ENCODE measurements around the gene CHIC1. TPM values are rescaled to one million over a fixed set of nuclear protein-coding genes. Genes with fewer than 3 reads are reported as not detected.

The CHIC1 gene
- total and polyA plus RNA-seq, 10 of the 15 experiments (the other 5 are each of a cell fraction or from before 2014, with no cell fraction given) = 0.72 to 7.6 (median 3.8) TPM

- ATAC-seq (no peak), FAIRE-seq (no peak), DNase-seq (ENCODE audit: low read depth, low spot score) (no peak)
- Histone ChIP-seq H3K27me3 (replicated peaks in 1 of 2; ENCODE audit: control insufficient read depth in 2 of 2, insufficient read depth in 2 of 2, low read length in 1 of 2) (no peaks in the 10 kb centered on the region), H3K4me1 (ENCODE audit: control insufficient read depth, insufficient read depth, low read length) (no peaks in the 10 kb centered on the region), H3K79me2 (ENCODE audit: control insufficient read depth, insufficient read depth, low read length) (no peaks in the 10 kb centered on the region), H3K4me2 (ENCODE audit: control insufficient read depth, insufficient read depth) (no peak overlapping the region), H4K20me1 (ENCODE audit: control insufficient read depth, insufficient read depth) (no peaks in the 10 kb centered on the region), H3K9ac (ENCODE audit: control insufficient read depth, insufficient read depth, low read length) (no peak overlapping the region), H3K27ac (ENCODE audit: control insufficient read depth, insufficient read depth) (no peak overlapping the region), H3K36me3 (ENCODE audit: control insufficient read depth in 2 of 2, insufficient read depth in 2 of 2, low read length in 1 of 2) (no peaks in the 10 kb centered on the region), H3K4me3 (no peak overlapping the region), H3K9me3 (replicated peaks; ENCODE audit: control insufficient read depth, insufficient read depth, low read length) (peaks cover 3% of the 10 kb centered on the region; the same call in 2 of the 3 replicates), H2AFZ (ENCODE audit: control insufficient read depth, low read depth, low read length) (no peak overlapping the region)
- intact Hi-C loops (cut with micrococcal nuclease; ENCODE audit: unreplicated experiment) (no loop called here), in situ Hi-C loops (cut with MboI) (no loop called here)
- ChIA-PET RAD21 (ENCODE audit: unreplicated experiment) (no interaction called here), SMC1A (ENCODE audit: uncharacterized antibody, unreplicated experiment) (no interaction called here), CTCF (no interaction called here), POLR2A (no interaction called here)
- 34% methylated on average over 5 of the region's 5 CpGs for WGBS (ENCODE audit: insufficient coverage, insufficient replicate concordance, low lambda C conversion rate, missing lambda C conversion rate)
- no peak for TF ChIP-seq NRF1 (conservative IDR thresholded peaks at IDR 0.05; ENCODE audit: low read depth, low read length)
- no peak for TF ChIP-seq CBX5 (IDR thresholded peaks at IDR 0.05; ENCODE audit: low read depth)
- TF ChIP-seq POLR2A (IDR thresholded peaks at IDR 0.05; ENCODE audit: low read depth, low read length) = no peak
- no peak for TF ChIP-seq POLR2AphosphoS2 (IDR thresholded peaks at IDR 0.05; ENCODE audit: low read depth, low read length)
- no peak for TF ChIP-seq POLR2AphosphoS5 (IDR thresholded peaks at IDR 0.05; ENCODE audit: low read length)
- TF ChIP-seq SRF (IDR thresholded peaks at IDR 0.05; ENCODE audit: low read depth in 2 of 2, low read length in 2 of 2) = no peak
- TF ChIP-seq POU2F2 (IDR thresholded peaks at IDR 0.05; ENCODE audit: borderline replicate concordance, low read depth, low read length) = no peak
- TF ChIP-seq ZNF274 (IDR thresholded peaks at IDR 0.05; ENCODE audit: insufficient read depth, insufficient read length) = no peak
- TF ChIP-seq SREBF2 (IDR thresholded peaks at IDR 0.05; ENCODE audit: low read length) = no peak
- TF ChIP-seq BRCA1 (IDR thresholded peaks at IDR 0.05; ENCODE audit: low read depth, low read length) = no peak
- TF ChIP-seq STAT1 (conservative IDR thresholded peaks at IDR 0.05) = no peak
- no peak for TF ChIP-seq HDAC2 (IDR thresholded peaks at IDR 0.05)
- no peak for TF ChIP-seq USF2 (IDR thresholded peaks at IDR 0.05; ENCODE audit: borderline replicate concordance, low read depth, low read length)
- TF ChIP-seq EGR1 (IDR thresholded peaks at IDR 0.05; ENCODE audit: borderline replicate concordance in 1 of 2, low read depth in 2 of 2, low read length in 2 of 2) = no peak
- no TSS peak for BruUV-seq (replicated peaks)
These were observed 105.8 kb downstream of the CHIC1 start for GRCh38 chrX:73668779-73669178.

Measured in GM12878 (cell line).